HepG2 (cell line): Measurements from ENCODE around the gene MAN1A2. TPM values are rescaled to one million over a fixed set of nuclear protein-coding genes. Genes with fewer than 3 reads are reported as not detected.

ENCODE experiments used
- ATAC-seq: fragments of 200-7000 bp; cut with Tn5 transposase; 3 replicates; pipeline ENCODE4 v1.9.1; 2020; ENCODE audit warnings: mild to moderate bottlenecking, moderate library complexity
- BruUV-seq: library from RNA; stranded (reverse); fragments of 400-500 nt; replicated peaks from 2 replicates; lab custom pipeline; 2021; lab: Mats Ljungman, UMichigan
- CTCF ChIA-PET: fragments of 300-600 bp; formaldehyde crosslinking; extraction: SDS; loops from one replicate; lab custom pipeline; 2021; ENCODE audit warnings: low total read pairs, inconsistent platforms, low intra/inter-chr PET ratio; lab: Yijun Ruan, JAX
- POLR2A ChIA-PET: fragments of 350-600 bp; sonication (Branson Sonifier 250); formaldehyde crosslinking; loops from one replicate; lab custom pipeline; 2020; ENCODE audit warnings: antibody characterized with exemption, inconsistent platforms; lab: Yijun Ruan, JAX
- DNase-seq: peaks from one replicate; pipeline ENCODE4 v3.0.0-alpha.2; 2015; ENCODE audit warnings: low spot score
- FAIRE-seq: peaks from 3 replicates; lab custom pipeline; 2011; peaks lifted over from hg19 to GRCh38; lab: Jason Lieb, UNC
- H2AFZ ChIP-seq: one replicate; pipeline ENCODE4 v1.6.1; 2011; ENCODE audit warnings: low read length, inconsistent platforms
- H3K27ac ChIP-seq: fragments of 300-600 bp; 3 replicates; pipeline ENCODE4 v1.8.0; 2011; ENCODE audit warnings: mixed run types, mild to moderate bottlenecking, mixed read lengths, low read length, inconsistent platforms; ENCODE audit not compliant: insufficient read depth; ENCODE audit errors: extremely low read length
- H3K27me3 ChIP-seq, 2 experiments: fragments of 200-600 bp in 1 of 2; 2 replicates in 1 of 2; 3 replicates in 1 of 2; pipeline versions ENCODE4 v1.6.0 to v1.8.0; 2011; ENCODE audit warnings: low read length in 2 of 2, mild to moderate bottlenecking in 2 of 2, moderate library complexity in 2 of 2, inconsistent platforms in 1 of 2; ENCODE audit not compliant: insufficient read depth in 2 of 2, control insufficient read depth in 1 of 2
- H3K36me3 ChIP-seq, 2 experiments: fragments of 200-600 bp in 1 of 2; replicated peaks in 1 of 2; 2 replicates in 1 of 2; 3 replicates in 1 of 2; pipeline versions ENCODE4 v1.5.1 to v1.8.0; 2011; ENCODE audit warnings: low read length in 2 of 2, inconsistent platforms in 1 of 2; ENCODE audit not compliant: insufficient read depth in 2 of 2, control insufficient read depth in 1 of 2
- H3K4me1 ChIP-seq: 2 replicates; pipeline ENCODE4 v1.5.1; 2012; ENCODE audit warnings: low read length, inconsistent platforms; ENCODE audit not compliant: insufficient read depth
- H3K4me2 ChIP-seq: 2 replicates; pipeline ENCODE4 v1.6.0; 2011; ENCODE audit warnings: low read depth, low read length, inconsistent platforms
- H3K4me3 ChIP-seq, 3 experiments: fragments of 200-600 bp in 1 of 3; sonication (generic), shearing (Covaris generic) in 1 of 3; replicated peaks in 1 of 3; 2 replicates each; pipeline ENCODE4 v1.5.1; 2011 to 2016; ENCODE audit warnings: low read length in 3 of 3, inconsistent platforms in 2 of 3, low read depth in 2 of 3, mild to moderate bottlenecking in 2 of 3, control low read depth in 1 of 3, mixed read lengths in 1 of 3; ENCODE audit not compliant: insufficient read depth in 1 of 3
- H3K79me2 ChIP-seq: one replicate; pipeline ENCODE4 v1.6.1; 2011; ENCODE audit warnings: low read length, inconsistent platforms; ENCODE audit not compliant: insufficient read depth
- H3K9ac ChIP-seq: 2 replicates; pipeline ENCODE4 v1.6.0; 2011; ENCODE audit warnings: mild to moderate bottlenecking, low read depth, low read length, inconsistent platforms; ENCODE audit not compliant: insufficient read depth
- H3K9me3 ChIP-seq: 2 replicates; pipeline ENCODE4 v1.5.1; 2012; ENCODE audit warnings: mild to moderate bottlenecking, low read length
- H4K20me1 ChIP-seq: 2 replicates; pipeline ENCODE4 v1.6.0; 2011; ENCODE audit warnings: inconsistent platforms, mild to moderate bottlenecking, low read length, moderate library complexity; ENCODE audit not compliant: insufficient read depth
- ZNF264 ChIP-seq: sonication (generic); formaldehyde crosslinking; IDR thresholded peaks from 2 replicates; pipeline ENCODE4 v1.4.0; 2020; ENCODE audit warnings: missing genetic modification reagents
- ZNF740 ChIP-seq: sonication (generic); formaldehyde crosslinking; IDR thresholded peaks from 2 replicates; pipeline ENCODE4 v1.4.0; 2020; ENCODE audit warnings: missing genetic modification reagents
- WGBS: methylation state at CpG from one replicate; pipeline ENCODE4 v1.1.6; 2017; ENCODE audit warnings: low lambda C conversion rate; 5-methylcytosine and 5-hydroxymethylcytosine counted together
- in situ Hi-C: cut with HindIII; loops from 2 replicates; pipeline ENCODE4 v1.10.0; 2017; ENCODE audit warnings: low pct_unique_long_range_greater_than_20kb; ENCODE audit not compliant: extremely low pct_ligation_motif_present
- intact Hi-C: fragments of 100-400 bp; cut with micrococcal nuclease; formaldehyde crosslinking; loops from one replicate; pipeline ENCODE4 v1.10.0; 2022; ENCODE audit not compliant: unreplicated experiment
- polyA plus RNA-seq, 8 experiments: library from polyadenylated mRNA; depleted of rRNA in 3 of 8; stranded (reverse) in 7 of 8; unstranded in 1 of 8; fragments of >200 nt; fragmentation: Illumina TruSeq in 4 of 8; extraction: Trizol in 4 of 8; gene quantifications; 2 replicates each; pipeline versions ENCODE4 v1.2.1 to v1.2.3, GENCODE V29; 2011 to 2016; ENCODE audit warnings: low read depth in 4 of 8, missing spikeins in 1 of 8, mixed read lengths in 1 of 8; ENCODE audit not compliant: insufficient read depth in 1 of 8
- total RNA-seq, 5 experiments: library from RNA; depleted of rRNA; stranded (reverse); fragments of >200 nt; fragmentation: Illumina TruSeq; extraction: Trizol; gene quantifications; 2 replicates each; pipeline ENCODE4 v1.2.3, GENCODE V29; 2016; ENCODE audit warnings: low read depth in 1 of 5
- TF ChIP-seq, protein P1 (sequence below): sonication (generic); formaldehyde crosslinking; IDR thresholded peaks from 2 replicates; pipeline ENCODE4 v1.5.1; 2020; ENCODE audit warnings: missing genetic modification reagents, mild to moderate bottlenecking, borderline replicate concordance
- TF ChIP-seq, protein P2 (sequence below): sonication (generic); formaldehyde crosslinking; IDR thresholded peaks from 2 replicates; pipeline ENCODE4 v1.4.0; 2020; ENCODE audit warnings: missing genetic modification reagents, mild to moderate bottlenecking, borderline replicate concordance

MAN1A2 gene
- total and polyA plus RNA-seq, 2 of the 13 experiments (the other 11 are each of a cell fraction or from before 2014, with no cell fraction given) = 8.0 to 19.9 TPM

GRCh38 chr1:117365350-117366176, 1.7 kb upstream of the MAN1A2 start:
- ChIA-PET POLR2A (no interaction called here), CTCF (no interaction called here)
- Histone ChIP-seq H3K27me3 (no peaks in the 10 kb centered on the region; a peak in 1 of 5 replicates), H3K4me3 (peak overlapping the region; percentile 77 to 95 (median 88)), H3K4me2 (peak overlapping the region; percentile 98), H3K79me2 (peaks cover 41% of the 10 kb centered on the region), H3K4me1 (peaks cover 13% of the 10 kb centered on the region), H3K9me3 (no peaks in the 10 kb centered on the region), H3K36me3 (no peaks in the 10 kb centered on the region), H2AFZ (peak overlapping the region; percentile 76), H3K27ac (peak overlapping the region; percentile 95)
- no peak for ATAC-seq
- WGBS = 54% methylated on average over 8 of the region's 8 CpGs
- in situ Hi-C loops (no loop called here), intact Hi-C loops (loop anchor here (10.0 kb wide), 1 partner anchor 241 kb away; the partner anchor contains the start of gene TRIM45)
- DNase-seq = no peak
- no TSS peak for BruUV-seq
- TF ChIP-seq, protein P1, sequence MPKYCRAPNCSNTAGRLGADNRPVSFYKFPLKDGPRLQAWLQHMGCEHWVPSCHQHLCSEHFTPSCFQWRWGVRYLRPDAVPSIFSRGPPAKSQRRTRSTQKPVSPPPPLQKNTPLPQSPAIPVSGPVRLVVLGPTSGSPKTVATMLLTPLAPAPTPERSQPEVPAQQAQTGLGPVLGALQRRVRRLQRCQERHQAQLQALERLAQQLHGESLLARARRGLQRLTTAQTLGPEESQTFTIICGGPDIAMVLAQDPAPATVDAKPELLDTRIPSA (CRISPR knock-in tag) = no peak
- TF ChIP-seq ZNF740 (0 out of 2 replicates have a peak, but pooled peaks have one; percentile 45), ZNF264 (no peak)
- TF ChIP-seq, protein P2, sequence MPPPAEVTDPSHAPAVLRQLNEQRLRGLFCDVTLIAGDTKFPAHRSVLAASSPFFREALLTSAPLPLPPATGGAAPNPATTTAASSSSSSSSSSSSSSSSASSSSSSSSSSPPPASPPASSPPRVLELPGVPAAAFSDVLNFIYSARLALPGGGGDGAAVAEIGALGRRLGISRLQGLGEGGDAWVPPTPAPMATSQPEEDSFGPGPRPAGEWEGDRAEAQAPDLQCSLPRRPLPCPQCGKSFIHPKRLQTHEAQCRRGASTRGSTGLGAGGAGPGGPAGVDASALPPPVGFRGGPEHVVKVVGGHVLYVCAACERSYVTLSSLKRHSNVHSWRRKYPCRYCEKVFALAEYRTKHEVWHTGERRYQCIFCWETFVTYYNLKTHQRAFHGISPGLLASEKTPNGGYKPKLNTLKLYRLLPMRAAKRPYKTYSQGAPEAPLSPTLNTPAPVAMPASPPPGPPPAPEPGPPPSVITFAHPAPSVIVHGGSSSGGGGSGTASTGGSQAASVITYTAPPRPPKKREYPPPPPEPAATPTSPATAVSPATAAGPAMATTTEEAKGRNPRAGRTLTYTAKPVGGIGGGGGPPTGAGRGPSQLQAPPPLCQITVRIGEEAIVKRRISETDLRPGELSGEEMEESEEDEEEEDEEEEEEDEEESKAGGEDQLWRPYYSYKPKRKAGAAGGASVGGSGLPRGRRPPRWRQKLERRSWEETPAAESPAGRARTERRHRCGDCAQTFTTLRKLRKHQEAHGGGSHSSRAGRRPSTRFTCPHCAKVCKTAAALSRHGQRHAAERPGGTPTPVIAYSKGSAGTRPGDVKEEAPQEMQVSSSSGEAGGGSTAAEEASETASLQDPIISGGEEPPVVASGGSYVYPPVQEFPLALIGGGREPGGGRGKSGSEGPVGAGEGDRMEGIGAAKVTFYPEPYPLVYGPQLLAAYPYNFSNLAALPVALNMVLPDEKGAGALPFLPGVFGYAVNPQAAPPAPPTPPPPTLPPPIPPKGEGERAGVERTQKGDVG (CRISPR knock-in tag) = no peak
- TF ChIP-seq, all 625 proteins: peak for 1
- Histone ChIP-seq H4K20me1 (peaks cover 4% of the 10 kb centered on the region; the same call in 1 of the 2 replicates), H3K9ac (peak overlapping the region; percentile 96)
- FAIRE-seq = no peak
